SU-DHL-6 (cell line): Measurements from ENCODE around the gene KLHL36.

Experiments
- CTCF ChIP-seq: fragments of 200-600 bp; sonication (generic); IDR thresholded peaks from one replicate; pipeline ENCODE4 v1.5.1; 2017; ENCODE audit warnings: antibody characterized with exemption, mild to moderate bottlenecking, low read length, moderate library complexity; ENCODE audit not compliant: insufficient read depth, poor library complexity, severe bottlenecking
- EZH2phosphoT487 ChIP-seq: fragments of 200-600 bp; sonication (generic), shearing (Covaris generic); conservative IDR thresholded peaks from 2 replicates; pipeline ENCODE4 v1.6.1; 2018; ENCODE audit warnings: mild to moderate bottlenecking, antibody characterized with exemption, low read length, moderate library complexity, mixed read lengths

DNA sequence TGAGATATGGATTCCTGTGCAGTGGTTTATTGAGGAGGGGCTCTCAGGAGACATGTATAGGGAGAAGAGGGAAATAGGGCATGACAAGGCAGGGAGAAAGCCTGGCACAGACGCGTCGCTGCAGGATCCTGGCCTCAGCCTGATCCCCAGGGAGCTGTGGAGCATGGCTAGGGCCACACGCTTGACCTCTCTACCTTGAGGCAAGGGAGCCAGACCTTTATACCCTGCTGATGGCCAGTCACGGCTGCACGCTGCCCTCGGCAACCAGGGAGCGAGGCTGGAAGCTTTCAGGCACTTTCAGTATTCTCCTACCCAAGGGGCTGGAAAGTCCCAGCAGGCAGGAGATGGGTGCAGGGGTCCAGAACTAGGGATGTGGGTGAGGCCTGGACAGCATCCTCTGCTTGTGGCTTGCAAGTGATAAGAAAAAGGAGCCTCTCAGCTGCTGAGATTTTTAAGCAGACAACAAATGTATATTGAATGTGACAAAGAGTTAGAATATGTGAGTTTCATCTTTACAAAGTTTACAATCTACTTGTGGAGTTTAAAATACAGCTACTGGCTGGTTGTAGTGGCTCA lies 10.0 kb upstream of the KLHL36 start:
- TF ChIP-seq CTCF (no peak), EZH2phosphoT487 (no peak)
